G401.6 (cell line): ENCODE measurements around the gene NTRK2.

Source experiments
- FAIRE-seq: peaks from 2 replicates; lab custom pipeline; 2012; peaks lifted over from hg19 to GRCh38; lab: Jason Lieb, UNC

The NTRK2 gene

GRCh38 chr9:84821431-84821830 is 151.9 kb downstream of the NTRK2 start:
- FAIRE-seq, result no peak

DNA sequence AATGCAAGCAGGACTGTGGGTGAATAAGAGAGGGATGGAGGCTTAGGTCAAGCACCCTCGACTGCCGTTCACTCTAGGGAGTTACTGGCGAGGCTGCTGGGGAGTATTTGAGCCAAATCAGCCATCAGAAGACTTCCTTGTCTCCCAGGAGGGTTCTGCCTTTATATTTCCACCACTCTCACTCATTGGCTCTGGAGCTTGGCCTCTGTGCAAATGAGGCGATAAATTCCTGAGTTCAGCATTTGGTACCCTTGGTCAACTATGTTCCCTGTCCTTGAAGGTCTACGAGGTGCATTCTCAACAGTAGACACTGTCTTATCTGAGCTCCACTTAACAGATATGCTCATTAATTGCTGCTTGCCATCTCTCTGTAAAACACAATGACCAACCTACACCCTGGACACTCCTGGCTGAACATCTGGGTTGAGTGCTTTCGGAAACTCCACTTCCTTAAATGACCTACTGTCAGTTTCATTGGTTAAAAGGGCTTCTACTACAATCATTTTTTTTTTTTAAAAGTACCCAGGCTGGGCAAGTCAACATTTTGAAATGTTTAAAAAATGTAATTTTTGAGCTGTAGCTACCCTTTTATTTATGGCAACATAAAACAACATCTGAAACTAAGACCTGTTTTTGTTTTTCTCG is 153.2 kb downstream of the NTRK2 start:
- no peak for FAIRE-seq

DNA sequence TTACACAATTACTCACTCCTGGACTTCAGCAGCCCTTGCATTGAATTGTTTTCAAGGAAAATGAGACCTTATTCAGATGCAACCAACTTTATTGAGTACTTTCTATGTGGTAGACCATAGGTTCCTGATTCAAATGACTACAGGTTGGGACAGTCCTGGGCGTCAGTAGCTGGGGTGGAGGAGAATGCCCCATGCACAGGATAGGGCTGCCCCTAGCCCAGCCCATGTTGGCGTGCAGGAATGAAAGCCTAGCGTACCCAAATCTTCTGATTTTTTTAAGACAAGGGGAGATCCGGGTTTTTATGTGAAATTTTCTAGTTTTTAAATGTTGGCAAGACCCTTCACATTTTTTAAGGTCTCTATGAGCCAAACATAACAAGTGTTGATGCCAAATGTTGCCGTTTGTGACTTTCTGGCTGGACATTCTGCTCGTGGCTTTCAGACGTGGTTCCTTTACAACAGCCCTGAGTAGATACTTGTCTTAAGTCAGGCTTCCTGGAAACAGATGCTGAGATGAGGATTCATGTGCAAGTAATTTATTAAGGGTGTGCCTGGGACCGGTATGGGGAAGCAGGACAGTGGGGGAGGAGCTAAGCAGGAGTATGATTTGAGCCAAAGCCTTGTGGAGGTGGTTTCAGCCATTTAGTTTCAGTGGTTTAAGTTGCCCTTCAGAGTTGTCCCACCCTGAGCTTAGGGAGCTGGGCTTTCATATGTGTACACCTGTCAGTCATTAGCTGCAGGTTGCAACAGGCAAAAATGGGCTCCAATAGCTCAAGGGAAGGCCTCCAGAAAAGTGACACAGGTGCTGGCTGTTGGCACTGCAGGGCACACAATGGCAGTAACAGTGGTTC is 154.1 kb downstream of the NTRK2 start:
- no peak for FAIRE-seq

DNA sequence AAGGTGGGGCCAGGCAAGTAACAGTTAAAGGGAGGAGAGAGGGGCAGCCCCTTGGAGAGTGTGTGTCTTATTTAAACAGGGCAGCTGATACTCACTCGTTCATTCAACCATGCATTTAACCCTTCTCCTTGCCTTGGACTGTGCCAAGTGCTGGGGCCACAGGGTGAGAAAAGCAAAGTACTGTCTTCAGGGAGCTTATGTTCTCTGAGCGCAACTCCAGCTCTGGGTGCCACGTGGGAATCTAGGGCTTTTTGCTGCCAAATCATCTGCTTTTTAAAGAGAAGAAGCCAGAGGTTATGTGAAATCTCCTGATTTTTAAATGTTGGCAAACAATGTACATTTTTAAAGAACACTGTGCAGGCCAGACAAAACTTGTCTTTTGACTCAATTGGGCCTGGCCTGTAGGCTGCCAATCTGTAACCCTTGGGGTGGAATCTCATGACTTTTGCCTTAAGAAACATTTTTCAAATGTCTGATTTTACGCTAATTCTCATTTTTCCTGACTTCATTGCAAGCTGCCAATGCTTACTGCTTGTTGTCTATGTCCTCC is 157.8 kb downstream of the NTRK2 start:
- no peak for FAIRE-seq

DNA sequence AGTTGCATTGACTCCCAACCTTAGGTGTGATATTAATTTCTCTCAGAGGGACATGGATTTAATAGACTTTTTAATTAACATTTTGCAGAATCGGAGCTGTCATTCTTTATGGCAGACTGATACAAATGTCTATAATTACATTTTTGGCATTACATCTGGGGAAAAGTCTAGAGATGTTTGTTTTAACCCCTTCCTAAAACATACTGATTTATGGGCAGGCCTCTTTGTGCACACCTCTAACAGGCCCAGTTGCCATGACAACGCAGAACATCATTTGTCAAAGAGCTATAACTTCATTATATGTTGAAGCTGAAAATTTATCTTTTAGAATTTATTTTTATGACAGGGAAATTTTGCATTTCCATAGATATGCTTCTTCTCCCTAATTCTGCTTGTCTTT is 158.5 kb downstream of the NTRK2 start:
- no peak for FAIRE-seq

GRCh38 chr9:84829471-84829870 is 159.9 kb downstream of the NTRK2 start:
- no peak for FAIRE-seq

DNA sequence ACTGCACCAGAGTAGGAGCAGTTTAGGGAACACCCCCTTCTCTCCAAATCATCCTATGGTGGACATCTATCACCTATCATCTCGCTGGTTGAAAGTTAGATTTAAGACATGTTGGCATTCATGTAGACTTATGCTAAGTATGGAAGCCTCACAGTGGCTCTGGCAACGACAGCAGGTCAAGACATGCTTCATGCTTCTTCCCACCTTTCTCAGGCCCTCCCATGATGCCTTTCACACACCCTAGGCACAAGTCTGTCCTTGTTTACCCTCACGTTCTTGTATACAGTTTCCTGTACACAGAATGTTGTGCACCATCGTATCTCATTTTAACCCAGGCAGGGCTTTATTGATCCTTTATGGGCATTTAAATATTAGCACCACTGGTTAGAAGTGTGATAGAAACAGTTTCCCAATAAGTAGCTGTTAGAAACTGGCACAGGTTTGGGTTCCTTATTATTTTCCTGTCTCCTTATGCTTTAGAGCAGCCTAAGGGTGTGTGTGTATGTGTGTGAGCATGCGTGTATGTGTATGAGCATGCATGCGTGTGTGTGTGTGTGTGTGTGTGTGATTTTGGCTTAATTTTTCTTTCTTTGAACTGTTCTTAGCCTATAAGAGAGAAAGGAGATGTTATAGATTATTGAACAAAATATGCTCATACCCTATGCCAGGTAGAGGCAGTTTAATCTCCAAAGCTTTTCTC is 160.6 kb downstream of the NTRK2 start:
- no peak for FAIRE-seq

- no peak for FAIRE-seq
Measured at GRCh38 chr9:84831377-84831776, 161.8 kb downstream of the NTRK2 start.

GRCh38 chr9:84832453-84832852 is 162.9 kb downstream of the NTRK2 start:
- FAIRE-seq, result no peak

DNA sequence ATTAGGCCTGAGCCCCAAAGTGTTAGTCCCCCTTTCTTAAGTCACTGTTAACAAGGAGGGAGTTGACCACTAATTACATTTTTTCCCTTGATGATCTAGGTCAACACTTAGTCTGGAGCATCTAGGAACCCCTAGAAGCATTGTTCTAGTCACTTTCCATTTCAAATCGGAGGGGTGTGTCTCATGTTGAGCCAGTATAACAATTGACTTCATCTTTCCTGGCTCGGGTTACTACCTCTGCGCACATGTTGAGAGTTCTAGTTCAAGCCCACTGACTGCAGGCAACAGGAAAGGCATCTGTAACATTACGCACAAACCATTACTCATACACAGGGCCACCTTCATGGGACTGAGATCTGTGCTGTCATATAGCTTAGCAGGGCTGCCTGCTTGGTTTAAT is 164.9 kb downstream of the NTRK2 start:
- no peak for FAIRE-seq

GRCh38 chr9:84835745-84836144 is 166.2 kb downstream of the NTRK2 start:
- FAIRE-seq, result no peak

GRCh38 chr9:84838879-84839278 is 169.3 kb downstream of the NTRK2 start:
- no peak for FAIRE-seq

DNA sequence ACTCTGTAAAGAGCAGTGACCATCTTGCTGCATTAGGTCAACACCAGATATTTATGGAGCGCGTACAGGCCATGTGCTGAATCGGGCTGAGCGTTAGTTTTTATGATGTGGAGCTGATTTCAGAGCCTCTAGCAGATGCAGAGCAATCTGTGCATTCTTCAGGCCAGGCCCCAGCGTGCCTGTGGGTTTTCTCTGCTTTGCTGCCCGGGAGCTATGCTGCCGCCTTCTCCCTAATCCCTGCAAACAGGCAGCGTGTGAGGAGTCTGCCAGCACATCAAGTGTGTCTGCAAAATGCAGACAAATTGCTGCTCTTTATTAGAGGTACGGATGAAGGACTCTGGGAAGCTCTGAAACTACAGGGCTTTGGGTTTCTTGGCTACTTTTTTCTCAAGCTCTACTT is 170.0 kb downstream of the NTRK2 start:
- FAIRE-seq, result no peak

DNA sequence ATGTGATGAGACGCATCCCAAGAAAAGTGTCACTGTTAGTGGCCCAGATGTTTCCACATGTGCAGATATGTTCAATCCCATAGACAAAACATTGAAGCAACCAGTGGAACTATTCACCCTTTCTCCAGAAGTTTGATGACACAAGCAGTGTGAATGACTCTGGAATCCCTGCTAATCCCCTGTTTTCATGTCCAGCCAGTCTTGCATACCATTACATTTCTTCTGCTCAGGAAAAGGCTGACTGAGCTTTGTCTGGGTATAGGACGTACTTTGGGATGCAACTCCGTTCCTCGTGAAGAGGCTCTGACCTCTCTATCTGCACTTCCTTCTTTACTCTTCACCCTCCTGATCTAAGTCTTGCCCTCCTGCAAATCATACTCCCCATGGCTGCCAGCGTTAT is 172.4 kb downstream of the NTRK2 start:
- FAIRE-seq, result no peak

GRCh38 chr9:84843175-84843824 is 173.8 kb downstream of the NTRK2 start:
- FAIRE-seq, result no peak

DNA sequence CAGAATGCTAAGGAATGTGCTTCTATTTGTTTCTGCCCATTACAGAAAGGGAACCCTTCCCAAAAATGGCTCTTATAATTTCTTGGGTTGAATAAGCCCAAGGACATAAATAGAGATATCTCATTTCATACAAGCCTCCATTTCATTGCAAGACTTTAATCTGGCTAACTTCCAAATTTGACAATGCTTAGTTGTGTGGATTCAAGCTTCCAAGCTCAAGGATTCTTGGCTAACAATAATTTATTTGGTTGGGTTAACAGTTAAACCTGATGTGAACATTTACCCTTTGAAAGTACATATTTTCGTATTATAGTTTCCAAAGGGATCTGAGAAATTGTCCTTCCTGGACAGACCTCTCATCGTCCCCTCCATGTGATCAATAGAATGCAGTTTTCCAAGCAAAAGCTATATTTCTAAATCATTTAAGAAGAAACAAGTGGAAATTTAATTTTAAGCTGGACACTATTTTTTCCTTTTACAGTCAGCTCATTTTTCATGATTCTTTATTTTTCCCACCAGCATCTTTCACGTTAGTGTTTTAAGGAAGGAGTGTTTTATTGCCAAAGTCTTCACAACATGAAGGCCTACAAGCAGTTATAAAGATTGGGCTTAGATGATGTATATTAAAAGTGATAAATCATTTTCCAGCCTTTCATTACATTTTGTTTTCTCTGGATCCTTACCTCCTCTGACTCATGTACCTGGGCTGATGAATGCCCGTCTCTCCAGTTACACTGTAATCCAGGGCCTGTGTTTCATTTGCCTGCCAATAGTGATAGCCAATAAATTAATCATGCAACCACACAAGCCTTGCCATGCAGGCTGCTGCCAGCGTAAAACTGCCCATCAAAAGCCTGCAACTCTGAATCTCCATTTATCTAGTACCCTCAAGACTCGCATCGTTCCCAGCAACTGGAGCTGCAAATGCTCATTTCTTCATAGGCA is 176.7 kb downstream of the NTRK2 start:
- no peak for FAIRE-seq

GRCh38 chr9:84846906-84847305 is 177.4 kb downstream of the NTRK2 start:
- FAIRE-seq, result no peak

DNA sequence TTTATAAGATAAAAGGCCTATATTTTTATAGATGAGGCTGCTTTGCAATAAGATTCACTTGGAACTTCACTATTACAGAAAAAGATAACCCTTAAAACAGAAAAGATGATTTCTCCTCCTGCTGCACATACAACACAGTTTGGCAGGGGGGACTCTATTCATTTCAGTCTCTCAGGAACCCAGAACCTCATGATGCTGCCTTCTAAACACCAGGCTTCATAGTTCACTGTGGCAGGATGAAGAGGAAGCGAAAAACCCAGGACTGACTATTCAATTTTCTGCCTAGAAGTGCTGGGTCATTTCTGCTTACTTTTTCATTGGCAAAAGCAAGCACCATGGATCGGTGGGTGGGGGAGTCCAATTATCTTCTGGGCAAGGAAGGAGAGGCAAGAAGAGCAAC is 179.5 kb downstream of the NTRK2 start:
- FAIRE-seq, result no peak

- FAIRE-seq, result no peak
Measured at GRCh38 chr9:84850830-84851392, 181.4 kb downstream of the NTRK2 start.

DNA sequence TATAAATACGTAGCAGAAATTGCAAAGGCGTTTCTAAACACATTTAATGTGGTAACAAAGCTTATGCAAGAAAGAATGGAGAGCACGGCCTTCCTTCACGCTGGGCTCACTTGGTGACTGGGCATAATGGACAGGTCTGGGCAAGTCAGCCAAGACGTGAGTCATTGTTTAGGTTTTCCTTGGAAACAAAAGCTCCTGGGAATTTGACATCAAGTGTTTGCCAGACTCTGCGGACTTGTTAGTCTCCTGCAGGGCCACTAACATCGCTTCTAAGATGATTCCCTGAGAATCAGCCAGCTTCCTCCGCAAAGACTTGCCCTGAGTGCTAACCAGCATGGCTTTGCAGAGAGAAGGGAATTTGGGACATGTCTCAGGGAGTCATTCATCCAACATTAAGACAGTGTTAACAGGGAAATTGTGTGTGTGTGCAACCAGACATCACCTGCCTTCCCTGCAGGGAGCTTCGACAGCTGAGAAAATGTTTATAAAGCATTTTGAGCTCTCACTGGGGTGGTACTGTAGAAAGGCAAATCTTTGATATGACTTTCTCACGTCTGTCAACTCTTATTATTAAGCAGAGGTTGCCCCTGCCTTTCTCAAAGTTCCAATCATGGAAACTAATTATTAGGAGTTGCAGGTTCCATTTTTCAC is 182.5 kb downstream of the NTRK2 start:
- no peak for FAIRE-seq
